Measurements from ENCODE around the gene USP36.

GRCh38 chr17:78832541-78832810, 8.1 kb downstream of the USP36 start:
- TF ChIP-seq CTCF (conservative IDR thresholded peaks at IDR 0.05; ENCODE audit: low read length) (no peak), EZH2phosphoT487 (IDR thresholded peaks at IDR 0.05; ENCODE audit: borderline replicate concordance) (no peak)

Data from Loucy (cell line).